B cell (primary cell): ENCODE measurements around the gene MEIS2.

Experiments
- CTCF ChIP-seq: fragments of 200-600 bp; IDR thresholded peaks from one replicate; pipeline ENCODE4 v1.8.0; 2022; ENCODE audit warnings: antibody characterized with exemption, mild to moderate bottlenecking
- EZH2 ChIP-seq: IDR thresholded peaks from 2 replicates; pipeline ENCODE4 v1.6.1; 2012; ENCODE audit warnings: borderline replicate concordance, low read depth, mild to moderate bottlenecking, moderate library complexity, low read length; ENCODE audit not compliant: insufficient read depth, poor library complexity, severe bottlenecking

- TF ChIP-seq CTCF (no peak), EZH2 (no peak)
These were observed 14.2 kb downstream of the MEIS2 start for GRCh38 chr15:37086120-37086519.
